LNCAP (cell line): ENCODE results near the gene LRRC43.

Experiments
- CTCF ChIP-seq: fragments of 450-650 bp; IDR thresholded peaks from 2 replicates; pipeline ENCODE4 v1.5.1; 2017; ENCODE audit warnings: mild to moderate bottlenecking

LRRC43 gene

GRCh38 chr12:122189626-122190475, 6.9 kb downstream of the LRRC43 start:
- no peak for TF ChIP-seq CTCF

GRCh38 chr12:122190842-122191668, 8.1 kb downstream of the LRRC43 start:
- peak; percentile 93 for TF ChIP-seq CTCF

- TF ChIP-seq CTCF: no peak
Observed at GRCh38 chr12:122192441-122192840, 9.5 kb downstream of the LRRC43 start.

- TF ChIP-seq CTCF: no peak
Observed at GRCh38 chr12:122194804-122195203, 11.9 kb downstream of the LRRC43 start.

- TF ChIP-seq CTCF: no peak
Observed at GRCh38 chr12:122195405-122195804, 12.5 kb downstream of the LRRC43 start.

GRCh38 chr12:122197612-122197966, 14.7 kb downstream of the LRRC43 start:
- no peak for TF ChIP-seq CTCF

GRCh38 chr12:122199484-122200355, 16.8 kb downstream of the LRRC43 start:
- no peak for TF ChIP-seq CTCF
